Stimulated activated CD8-positive, alpha-beta memory T cell treated with anti-CD3 and anti-CD28 coated beads, Interleukin-15, amount 100 ng/mL, for 48 hours (primary cell): ENCODE results near the gene TRIB2.

Experiments used
- DNase-seq, 2 donors: peaks; one replicate each; pipeline ENCODE4 v3.0.0-alpha.2; 2020; ENCODE audit warnings: low read depth in 2 of 2

TRIB2 gene

DNA sequence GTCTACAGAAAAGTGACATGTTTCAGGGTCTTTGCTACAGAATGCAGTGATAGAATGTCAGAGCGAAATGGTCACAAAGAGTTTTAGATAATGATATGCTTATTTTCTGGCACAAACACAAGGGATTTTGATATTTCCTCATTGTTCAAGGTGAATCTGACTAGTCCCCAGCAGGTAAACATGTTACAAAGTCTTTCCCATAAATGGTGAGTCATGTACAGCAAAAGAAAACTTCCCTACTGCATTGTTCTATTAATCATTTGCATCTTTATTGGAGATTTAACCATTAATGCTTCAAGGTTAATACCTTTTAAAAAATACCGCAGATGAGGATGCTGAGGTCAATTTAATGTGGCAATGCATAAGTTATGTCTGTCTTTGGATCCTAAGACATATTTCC is 19.1 kb upstream of the TRIB2 start:
- DNase-seq: no peak

- DNase-seq: no peak
Observed at GRCh38 chr2:12700989-12701388, 15.7 kb upstream of the TRIB2 start.

- no peak for DNase-seq
Observed at GRCh38 chr2:12701786-12702167, 15.0 kb upstream of the TRIB2 start.

DNA sequence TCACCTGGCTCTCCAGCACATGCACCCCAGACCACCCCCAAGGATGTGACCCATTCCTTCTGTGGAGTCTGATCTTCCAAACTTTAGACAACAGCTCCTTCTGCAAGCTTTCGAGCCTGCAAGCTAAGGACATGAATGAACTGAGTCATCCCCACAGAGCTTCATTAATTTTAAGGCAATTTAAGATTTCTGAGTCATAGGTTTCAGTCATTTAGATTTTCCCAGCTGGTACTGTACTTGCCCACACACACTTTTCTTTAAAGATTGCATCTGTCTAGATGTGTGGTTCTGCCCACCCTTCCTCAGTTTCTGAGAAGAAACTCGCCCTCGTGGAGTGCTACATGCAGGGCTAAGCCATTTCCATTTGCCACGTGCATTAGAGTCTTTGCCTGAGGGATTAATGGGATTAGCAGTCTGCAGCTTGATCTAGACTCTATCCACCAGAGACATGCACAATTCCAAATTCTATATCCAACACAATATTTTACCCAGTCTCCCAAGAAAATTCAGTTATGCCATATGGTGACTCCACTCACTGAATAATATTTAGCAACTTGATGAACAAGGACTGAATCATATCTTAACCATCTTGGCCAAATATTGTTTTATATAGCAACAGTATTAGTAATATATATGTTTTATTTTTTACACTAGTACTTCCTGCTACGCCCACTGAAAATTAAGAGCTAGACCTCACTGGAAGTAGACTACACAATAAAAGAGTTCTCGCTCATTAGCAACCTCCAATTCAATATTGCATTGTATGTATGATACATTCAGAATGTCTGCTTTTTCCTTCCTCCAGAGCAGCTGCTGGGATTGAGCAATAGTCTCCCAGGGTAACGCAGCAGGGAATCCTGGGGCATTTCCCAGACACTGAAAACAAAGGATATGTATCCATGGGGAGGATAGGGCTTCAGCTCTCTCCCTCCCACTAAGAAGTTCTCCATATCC is 14.3 kb upstream of the TRIB2 start:
- DNase-seq: no peak

DNA sequence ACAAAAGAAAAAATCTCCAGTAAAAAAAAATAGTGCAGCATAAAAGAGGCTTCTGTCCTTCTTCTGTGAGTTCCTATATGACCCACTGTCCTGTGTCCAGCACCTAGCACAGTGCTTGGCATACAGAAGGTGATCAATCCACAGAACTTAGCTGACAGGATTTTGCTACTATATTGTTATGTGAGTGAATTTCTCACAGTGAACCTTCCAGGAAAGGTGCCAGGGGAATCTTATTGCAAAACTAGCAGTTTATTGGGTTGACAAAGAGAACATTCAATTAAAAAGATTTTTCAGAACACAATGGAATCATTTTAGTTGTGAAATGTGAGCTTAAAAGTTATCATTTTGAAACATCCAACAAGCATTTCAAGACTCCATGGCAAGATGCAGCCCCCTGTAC is 12.4 kb upstream of the TRIB2 start:
- DNase-seq: no peak

DNA sequence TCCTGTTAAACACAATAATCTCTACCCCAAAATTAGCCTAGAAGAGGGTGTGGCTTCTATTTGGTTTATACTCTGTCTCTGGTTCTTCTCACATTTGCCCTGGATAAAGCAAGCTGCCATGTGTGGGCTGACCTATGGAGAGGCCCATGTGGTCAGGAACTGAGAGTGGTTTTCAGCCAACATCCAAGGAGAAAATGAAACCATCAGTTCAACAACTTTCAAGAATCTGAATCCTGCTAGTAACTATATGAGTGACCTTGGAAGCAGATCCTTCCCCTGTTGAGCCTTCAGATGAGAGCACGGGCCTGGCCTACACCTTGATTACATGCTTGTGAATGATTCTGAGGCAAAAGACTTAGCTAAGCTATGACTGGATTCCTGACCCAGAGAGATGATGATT is 11.5 kb upstream of the TRIB2 start:
- DNase-seq: no peak

DNA sequence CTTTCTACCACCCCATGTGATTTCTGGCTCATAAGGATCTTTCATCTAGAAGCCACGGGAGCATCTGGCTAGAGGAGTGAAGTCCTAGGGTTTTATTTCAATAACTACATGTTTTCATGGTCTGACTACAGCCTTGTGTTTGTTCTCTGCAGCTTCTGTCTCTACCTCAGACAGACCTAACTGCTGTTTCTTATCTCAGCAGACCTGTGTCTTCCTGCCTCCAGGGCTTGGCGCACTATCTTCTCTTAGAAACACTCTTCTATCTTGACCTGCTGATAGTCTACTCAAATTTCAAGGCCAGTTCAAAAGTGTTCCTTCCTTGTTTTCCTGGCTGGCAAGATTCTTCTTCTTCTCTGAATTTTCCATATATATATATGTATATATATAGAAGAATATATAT is 11.0 kb upstream of the TRIB2 start:
- DNase-seq: no peak

GRCh38 chr2:12708508-12709206 is 8.1 kb upstream of the TRIB2 start:
- DNase-seq: no peak

DNA sequence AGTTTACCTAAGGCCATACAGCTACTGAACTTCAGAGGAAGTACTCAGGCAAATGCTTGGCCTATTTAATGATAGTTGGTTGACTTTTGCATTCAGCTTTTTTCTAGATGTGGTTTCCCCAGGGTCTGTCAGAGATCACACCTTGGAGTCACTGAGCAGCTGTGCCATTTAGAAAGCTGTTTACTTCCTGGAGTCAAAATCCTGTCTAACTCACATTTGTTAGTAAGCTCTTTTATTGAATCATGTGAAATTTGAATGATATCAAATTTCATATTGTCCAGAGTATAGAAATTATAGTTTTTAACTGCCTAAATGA is 7.6 kb upstream of the TRIB2 start:
- DNase-seq: no peak

DNA sequence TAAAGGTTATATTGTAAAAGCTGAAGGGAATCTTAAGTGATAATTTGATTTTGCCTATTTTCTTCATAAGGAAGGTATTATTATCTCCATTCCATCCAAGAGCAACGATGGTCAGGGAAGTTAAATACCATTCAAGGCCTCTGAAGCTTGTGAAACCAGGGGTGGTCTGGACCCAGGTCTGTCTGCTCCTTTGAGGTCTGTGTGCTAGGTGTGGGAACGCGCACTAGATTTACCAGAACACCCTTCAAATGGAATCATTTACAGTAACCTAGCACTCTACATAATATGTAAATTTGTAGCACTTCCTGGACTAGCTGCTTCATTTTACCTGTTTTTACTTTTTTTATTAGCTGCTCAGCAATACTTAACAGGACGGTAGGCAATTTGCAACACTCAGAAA is 6.4 kb upstream of the TRIB2 start:
- DNase-seq: no peak

DNA sequence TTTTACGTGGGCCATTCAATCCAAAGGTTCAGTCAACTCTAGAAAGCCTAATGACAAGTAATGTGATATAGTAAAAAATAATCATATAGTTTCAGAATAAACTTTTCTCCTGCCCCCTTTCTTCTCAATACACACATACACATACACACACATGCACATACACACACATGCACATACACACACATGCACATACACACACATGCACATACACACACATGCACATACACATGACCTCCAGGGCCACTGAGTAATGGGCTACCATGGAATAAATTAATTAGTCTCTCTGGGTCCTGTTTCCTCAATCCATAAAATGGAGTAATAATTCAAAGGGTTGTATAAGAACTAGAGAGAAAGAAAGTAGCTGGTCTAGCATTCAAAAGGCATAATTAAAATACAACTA is 5.4 kb upstream of the TRIB2 start:
- DNase-seq: no peak

- DNase-seq: no peak
Observed at GRCh38 chr2:12712881-12713280, 3.9 kb upstream of the TRIB2 start.

DNA sequence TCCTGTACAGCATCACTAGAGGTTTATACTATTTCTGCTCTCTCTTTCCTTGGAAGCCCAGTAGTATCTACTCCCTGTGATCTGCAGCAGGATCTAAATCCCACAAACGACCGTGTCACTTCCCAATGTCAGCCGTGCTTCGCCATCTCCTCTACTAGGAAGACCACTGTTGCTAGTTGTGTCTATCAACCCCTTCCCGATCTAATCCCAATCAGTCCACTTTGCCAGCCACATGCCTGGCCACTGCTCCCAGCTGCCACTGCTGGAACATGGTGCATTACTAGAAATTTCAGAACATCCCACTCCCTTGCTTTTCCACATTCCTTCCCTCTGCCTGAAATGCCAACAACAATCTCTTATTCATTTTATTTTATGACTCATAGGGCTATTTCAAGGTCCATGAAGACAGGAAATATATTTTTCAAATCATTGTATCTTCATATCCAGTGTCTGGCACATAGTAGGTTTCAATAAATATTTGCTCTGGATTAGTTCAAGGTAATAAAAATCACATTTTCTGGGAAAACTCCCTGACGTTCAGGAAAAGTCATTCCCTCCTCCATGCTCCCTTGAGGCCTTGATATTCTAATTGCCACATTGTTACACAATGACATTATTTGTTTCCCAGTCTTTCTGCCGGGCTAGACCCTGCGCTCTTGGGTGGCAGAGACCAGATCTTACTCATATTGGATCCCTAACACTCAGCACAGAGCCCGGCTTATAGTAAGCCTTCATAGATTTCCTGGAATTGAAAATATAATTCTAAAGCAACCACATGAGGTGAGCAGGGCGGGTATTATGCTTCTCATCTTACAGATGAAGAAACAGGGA is 2.1 kb upstream of the TRIB2 start:
- DNase-seq: no peak

- DNase-seq: no peak
Observed at GRCh38 chr2:12715258-12716031, 1.3 kb upstream of the TRIB2 start.

DNA sequence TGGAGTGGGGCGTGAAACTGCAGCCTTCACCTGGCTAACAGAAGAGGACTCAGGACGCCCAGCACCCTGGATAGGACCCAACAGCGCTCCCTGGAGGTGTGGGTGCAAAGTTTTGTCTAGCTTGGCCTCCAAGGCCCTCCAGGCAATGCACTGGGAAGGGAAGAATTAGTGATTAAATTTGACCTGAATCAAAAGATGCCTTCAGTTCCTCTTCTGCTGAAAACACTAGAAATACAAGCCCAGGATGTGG is 779 bp upstream of the TRIB2 start:
- DNase-seq: peak; percentile 48 to 58

DNA sequence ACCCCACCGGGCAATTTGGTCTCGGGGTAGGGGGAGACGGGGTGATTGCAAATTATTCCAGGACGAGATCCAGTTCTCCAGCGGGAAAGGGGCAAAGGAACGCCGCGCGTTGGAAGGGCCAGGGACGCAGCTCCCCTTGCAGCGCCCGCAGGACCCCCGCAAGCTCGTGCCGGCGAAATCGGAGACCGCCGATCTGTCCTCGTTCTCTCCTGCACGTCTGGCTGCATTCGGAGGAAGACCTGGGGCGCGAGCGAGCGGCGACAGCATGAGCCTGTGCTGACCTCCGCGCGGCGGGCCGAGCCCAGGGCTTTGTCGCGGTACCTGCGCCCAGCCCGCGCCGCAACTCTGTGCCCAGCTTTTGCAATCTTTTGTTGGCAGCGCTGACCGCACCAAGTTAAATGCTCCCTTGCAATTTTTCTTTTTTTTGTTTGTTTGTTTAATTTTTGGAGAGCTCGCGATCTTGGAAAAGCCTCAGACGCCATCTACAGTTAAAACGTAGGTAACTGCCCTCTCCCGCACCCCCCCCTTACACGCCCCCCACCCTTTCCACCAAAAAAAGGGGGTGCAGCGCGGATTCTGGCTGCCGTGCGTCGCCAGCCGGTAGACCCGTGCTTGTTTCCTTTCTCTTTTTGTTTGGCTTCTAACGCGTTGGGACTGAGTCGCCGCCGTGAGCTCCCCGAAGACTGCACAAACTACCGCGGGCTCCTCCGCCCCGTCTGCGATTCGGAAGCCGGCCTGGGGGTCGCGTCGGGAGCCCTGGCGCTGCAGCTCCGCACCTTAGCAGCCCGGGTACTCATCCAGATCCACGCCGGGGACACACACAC is 667 bp downstream of the TRIB2 start:
- peak; percentile 35 for DNase-seq

- no peak for DNase-seq
Observed at GRCh38 chr2:12718015-12718671, 1.4 kb downstream of the TRIB2 start.

DNA sequence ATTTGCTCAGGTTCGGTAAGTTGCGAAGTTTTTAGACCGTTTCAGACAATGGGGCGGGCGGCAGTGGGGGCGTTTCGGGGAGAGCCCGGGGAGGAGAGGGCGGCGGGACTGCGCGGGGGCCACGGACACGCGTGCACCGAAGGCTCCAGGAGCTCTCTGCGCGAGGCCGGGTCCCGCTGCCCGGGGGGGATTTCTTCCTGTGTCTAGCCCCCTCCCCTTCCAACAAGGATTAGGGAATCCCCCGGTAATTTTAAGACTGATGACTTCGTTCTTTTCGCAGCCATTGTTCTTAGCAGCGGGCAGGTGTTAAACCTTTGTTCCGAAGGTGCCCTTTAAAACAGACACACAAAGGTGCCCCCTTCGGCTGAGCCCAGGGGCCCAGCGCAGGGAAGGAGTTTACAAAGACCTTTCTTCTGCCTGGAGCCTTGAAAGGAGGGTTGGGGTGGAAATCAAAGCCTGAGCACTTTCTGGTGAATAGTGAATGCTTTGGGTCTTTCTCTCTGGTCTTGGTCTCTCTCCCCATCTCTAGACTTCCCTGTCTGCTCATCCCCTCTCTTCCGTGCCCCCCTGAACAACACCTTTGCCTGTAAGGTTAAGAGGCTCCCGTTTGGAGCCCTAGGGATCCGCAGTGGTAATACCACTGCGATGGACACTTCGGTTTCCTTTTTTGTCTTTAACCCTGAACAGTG is 2.1 kb downstream of the TRIB2 start:
- no peak for DNase-seq

DNA sequence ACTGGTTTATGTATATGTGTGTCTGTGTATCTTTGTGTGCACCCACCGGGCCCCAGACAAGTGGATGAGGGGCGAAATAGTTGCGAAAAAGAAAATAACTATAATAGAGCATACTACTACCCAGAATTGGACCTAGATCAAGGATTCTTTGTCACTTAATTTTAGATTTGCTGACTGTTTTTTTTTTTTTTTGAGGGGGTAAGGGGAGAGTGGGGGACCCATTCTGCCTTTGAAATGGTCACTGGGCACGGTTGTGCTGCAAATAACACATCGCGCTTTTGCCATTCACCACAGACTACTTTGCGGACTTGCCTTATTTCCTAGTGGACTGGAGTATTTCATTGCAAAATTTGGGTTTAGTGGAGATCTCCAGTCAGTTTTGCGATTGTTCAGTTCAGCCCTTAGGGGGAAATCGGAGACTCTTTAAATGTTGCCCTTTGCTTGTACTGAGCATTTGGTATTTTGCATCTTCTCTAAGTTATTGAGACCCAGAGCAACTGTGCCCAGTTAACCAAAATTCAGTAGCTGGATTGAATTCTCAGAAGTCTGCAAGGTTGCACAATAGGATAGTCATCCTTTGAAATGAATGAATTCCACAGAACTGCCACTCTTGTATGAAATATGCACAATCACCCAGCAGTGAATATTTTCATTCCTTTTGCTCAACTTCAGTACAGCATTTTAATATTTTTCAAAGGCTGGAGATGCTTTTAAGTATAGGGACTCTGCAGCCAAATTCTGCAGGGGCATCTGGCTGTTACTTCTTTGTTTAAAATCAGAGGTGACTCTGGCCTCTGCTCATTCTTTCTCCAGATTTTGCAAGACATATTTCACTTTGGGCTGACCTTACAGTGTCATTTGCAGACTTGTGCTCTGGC is 2.9 kb downstream of the TRIB2 start:
- no peak for DNase-seq
